GM18861 (cell line): ENCODE data around the gene VMA21.

Experiments used
- ATAC-seq: cut with Tn5 transposase; IDR thresholded peaks from one replicate; pipeline ENCODE4 v1.9.1; 2021; ENCODE audit not compliant: unreplicated experiment

Gene VMA21

GRCh38 chrX:151396825-151397740 lies at the start of gene VMA21:
TSS of gene VMA21 (plus strand) at chrX:151397206. CDS start at chrX:151397309, 103 bp downstream.
- ATAC-seq = peak; percentile 78

- ATAC-seq = no peak
These were observed 37.7 kb upstream of the VMA21 start for GRCh38 chrX:151359341-151359740.

GRCh38 chrX:151359931-151360871 lies 36.8 kb upstream of the VMA21 start:
- no peak for ATAC-seq

- no peak for ATAC-seq
These were observed 33.7 kb upstream of the VMA21 start for GRCh38 chrX:151363316-151363715.

GRCh38 chrX:151365579-151365978 lies 31.4 kb upstream of the VMA21 start:
- no peak for ATAC-seq

GRCh38 chrX:151370906-151371305 lies 26.1 kb upstream of the VMA21 start:
- ATAC-seq = no peak

- ATAC-seq = no peak
These were observed 12.2 kb upstream of the VMA21 start for GRCh38 chrX:151384807-151385206.

GRCh38 chrX:151386838-151387459 lies 10.1 kb upstream of the VMA21 start:
- no peak for ATAC-seq

GRCh38 chrX:151391722-151392121 lies 5.3 kb upstream of the VMA21 start:
- ATAC-seq = no peak

GRCh38 chrX:151393514-151393913 lies 3.5 kb upstream of the VMA21 start:
- peak; percentile 26 for ATAC-seq

GRCh38 chrX:151396042-151396824 lies 773 bp upstream of the VMA21 start:
- ATAC-seq = peak; percentile 14

GRCh38 chrX:151397741-151398070 lies 700 bp downstream of the VMA21 start:
- ATAC-seq = peak; percentile 5

GRCh38 chrX:151398346-151398745 lies 1.3 kb downstream of the VMA21 start:
- no peak for ATAC-seq

GRCh38 chrX:151402719-151403390 lies 5.8 kb downstream of the VMA21 start:
- ATAC-seq = no peak

- no peak for ATAC-seq
These were observed 19.6 kb downstream of the VMA21 start for GRCh38 chrX:151416579-151416978.

- no peak for ATAC-seq
These were observed 22.8 kb downstream of the VMA21 start for GRCh38 chrX:151419782-151420181.

- no peak for ATAC-seq
These were observed 27.5 kb downstream of the VMA21 start for GRCh38 chrX:151424505-151424904.

- ATAC-seq = no peak
These were observed 51.5 kb downstream of the VMA21 start for GRCh38 chrX:151448509-151448908.

GRCh38 chrX:151458824-151459223 lies 61.8 kb downstream of the VMA21 start:
- no peak for ATAC-seq
